Measurements from ENCODE around the gene APMAP.

Gene APMAP

DNA sequence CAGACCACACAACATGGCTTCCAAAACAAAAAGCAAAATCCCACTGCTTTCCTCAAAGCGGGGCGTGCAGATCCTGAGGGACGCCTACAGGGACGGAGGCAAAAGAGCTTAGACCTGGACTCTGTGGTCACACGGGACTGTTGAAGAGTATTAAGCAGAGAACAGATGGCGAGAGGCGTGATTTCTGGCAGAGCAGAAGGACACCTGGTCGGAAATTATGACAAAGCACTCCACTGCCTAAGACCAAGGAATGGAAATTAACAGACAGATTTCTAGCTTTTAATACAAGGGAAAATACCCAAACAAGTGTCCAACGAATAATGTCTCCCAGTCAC, 28.1 kb downstream of the APMAP start:
- no peak for ATAC-seq

DNA sequence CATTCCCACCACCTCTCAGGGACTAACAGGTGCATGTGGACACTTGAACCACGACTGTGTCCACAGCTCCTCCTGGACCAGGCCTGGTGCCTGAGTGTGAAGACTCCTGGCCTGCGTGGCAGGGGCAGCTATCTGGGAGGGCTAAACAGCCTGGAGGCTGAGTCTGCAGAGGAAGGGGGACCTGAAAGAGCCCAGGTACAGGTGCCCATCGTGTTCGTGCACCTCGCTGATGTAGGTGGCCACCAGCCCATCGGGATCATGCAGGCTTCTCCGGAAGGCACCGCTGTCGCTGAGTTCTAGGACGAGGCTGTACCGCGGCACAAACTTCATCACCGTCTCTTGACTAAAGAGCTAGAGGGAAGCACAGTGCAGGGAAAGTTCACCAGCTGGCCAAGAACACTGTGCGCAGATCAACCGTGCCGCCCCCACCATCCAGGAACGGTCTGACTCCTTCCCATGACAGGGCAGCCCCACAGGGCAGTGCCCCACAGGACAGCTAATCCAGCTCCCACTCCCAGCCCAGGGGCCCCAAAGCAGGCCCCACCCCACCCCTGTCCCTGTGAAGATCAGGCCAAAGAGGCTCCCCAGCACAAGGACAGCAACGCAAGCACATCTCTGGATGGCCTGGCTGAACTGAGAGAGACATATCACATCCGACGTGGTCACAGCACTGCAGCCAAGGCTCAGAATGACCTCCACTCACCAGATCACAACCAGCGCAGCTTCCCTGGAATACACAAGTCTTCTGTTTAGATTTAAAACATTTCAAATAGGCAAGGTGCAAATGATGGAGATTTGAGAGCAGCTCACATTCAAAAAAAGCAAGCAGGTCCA, 28.7 kb downstream of the APMAP start:
- ATAC-seq: no peak

DNA sequence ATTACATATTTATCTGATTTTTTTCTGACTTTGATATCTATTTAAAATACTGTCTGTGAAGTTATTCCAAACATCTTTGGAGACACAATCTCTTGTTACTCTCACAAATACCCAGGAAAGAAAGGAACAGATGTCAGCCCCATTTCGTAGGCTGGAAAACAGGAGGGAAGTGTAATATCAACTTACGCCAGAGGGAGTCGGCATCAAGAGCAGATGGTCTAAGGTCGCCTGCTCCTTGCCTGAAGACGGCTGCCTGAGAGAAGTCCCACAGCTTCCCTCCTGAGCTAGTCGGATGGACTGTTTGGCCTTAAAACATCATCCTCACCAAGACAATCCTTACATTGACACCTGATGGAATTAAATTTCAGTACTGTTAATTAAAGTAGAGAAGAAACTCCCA, 30.0 kb downstream of the APMAP start:
- ATAC-seq: no peak

DNA sequence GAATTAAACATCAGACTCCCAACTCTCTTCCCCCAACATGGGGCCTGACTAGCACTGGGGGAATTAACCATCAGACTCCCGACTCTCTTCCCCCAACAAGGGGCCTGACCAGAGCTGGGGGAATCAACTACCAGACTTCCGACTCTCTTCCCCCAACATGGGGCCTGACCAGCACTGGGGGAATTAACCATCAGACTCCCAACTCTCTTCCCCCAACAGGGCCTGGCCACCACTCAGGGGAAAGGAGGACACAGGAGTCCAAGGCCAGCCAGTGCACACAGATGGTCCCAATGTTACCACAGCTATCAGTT, 30.4 kb downstream of the APMAP start:
- ATAC-seq: no peak

DNA sequence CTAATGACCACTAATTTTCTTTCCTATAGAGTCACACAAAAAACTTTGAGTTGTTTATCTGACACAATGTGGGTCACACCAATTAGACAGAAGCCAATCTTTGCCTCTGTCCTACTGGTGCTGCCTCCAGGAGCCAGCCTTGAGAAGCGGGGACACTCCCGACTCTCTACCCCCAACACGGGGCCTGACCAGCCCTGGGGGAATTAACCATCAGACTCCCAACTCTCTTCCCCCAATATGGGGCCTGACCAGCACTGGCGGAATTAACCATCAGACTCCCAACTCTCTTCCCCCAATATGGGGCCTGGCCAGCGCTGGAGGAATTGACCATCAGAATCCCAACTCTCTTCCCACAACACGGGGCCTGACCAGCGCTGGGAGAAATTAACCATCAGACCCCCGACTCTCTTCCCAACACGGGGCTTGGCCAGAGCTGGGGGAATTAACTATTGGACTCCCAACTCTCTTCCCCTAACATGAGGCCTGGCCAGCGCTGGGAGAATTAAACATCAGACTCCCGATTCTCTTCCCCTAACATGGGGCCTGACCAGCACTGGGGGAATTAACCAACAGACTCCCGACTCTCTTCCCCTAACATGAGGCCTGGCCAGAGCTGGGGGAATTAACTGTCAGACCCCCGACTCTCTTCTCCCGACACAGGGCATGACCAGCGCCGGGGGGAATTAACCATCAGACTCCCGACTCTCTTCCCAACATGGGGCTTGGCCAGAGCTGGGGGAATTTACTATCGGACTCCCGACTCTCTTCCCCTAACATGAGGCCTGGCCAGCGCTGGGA, 31.0 kb downstream of the APMAP start:
- no peak for ATAC-seq

DNA sequence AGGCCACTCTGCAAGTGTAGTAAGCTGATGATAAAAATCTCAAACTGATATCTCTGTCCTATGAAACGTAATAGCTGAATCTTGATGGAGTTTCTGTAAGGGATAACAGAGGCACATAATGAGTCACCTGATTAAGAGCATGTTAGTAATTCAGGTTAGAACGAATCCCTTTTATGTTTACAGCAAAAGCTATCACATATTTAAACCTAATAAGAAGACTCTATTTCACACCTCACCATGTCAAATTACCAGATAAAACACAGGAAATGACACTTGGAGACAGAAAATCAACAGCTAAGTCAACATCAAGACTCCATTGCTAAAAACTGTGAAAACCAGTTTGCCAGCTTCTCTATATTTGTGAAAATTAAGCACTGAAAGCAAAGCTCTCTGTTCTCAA, 31.7 kb downstream of the APMAP start:
- peak; percentile 47 to 76 for ATAC-seq

DNA sequence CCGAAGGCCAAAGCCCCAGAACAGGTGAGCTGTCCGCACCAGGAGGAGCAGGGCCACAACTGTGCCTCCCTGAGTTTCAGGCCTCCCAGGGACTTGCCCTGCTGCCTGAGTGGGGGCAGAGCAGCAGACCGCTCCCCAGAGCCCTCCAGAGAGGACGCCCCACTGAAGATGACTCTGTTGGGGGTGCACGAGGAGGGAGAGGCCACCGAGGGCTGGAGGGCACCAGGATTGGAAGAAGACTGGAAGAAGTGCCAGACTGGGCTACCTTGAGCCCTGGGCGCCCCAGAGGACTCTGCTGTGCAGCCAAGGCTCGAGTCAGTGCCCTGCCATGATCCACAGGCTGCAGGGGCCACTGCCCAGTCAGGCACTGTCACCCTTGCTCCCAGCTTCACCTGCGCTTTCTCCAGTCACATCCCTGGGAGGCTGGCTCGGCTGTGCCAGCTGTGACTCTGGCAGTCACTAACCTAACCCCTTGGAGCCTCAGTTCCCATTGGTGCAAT, 32.2 kb downstream of the APMAP start:
- no peak for ATAC-seq

DNA sequence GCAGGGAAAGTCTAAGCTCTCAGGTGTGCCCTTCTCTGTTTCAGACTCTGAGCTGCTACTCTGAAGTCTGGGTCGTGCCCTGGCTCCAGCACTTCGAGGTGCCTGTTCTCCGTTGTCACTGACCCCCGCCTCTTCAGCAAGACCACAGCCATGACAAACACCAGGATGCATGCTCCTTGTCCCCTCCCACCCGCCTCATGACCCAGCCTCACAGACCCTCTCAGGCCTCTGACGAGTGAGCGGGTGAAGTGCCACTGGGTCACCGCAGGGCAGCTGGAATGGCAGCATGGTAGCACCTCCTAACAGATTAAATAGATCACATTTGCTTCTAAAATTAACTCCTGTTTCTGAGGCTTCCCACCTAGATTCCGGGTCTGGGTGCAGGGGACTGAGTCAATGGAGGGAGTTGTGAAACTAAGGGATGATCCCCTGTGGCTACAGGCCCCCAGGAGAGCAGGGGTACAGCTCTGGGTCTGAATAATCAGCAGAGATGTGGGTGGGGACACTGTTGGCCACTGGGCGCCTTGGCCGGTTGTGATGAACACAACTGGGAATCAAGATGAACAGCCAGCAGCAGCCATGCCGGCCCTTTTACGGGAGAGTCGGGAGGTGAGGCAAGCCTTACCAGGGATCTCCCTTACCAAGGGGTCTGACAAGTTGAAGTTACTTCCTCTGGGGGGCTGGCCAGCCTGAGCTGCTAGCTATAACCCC, 32.8 kb downstream of the APMAP start:
- no peak for ATAC-seq

DNA sequence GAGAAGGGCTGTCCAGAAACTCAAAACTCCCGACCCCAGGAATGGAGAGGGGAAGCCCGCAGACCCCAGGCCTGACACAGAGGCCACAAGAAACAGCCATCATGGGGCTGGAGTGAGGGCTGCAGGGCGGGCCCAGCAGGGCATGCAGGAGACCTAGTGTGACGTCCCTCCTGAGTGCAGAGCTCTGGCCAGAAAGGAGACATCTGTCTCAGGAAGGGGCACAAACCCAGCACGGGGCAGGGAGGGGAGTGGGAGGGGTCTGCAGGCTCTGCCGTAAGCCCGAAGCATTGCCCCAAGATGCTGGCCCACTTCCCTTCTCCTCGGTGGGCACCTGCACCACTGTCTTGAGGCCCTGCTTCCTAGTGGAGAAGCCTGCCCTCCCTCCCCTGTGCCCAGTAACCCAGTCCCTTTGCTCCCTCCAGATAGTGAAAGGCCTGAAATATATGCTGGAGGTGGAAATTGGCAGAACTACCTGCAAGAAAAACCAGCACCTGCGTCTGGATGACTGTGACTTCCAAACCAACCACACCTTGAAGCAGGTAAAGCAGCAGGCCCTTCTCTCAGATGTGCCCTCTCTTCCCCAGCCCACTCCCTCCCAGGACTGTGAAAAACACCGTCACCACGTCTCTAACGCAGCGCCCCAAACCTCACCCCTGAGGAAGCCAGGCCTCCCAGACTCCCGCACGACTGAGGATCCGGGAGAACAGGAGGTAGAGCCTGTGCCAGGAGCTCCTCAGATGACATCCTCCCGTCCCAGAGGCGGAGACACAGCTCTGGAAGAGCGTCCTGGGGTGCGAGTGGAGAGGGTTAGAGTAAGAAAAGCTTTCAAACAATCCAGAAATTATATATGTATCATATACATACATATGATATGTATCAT, 33.8 kb downstream of the APMAP start:
- no peak for ATAC-seq

DNA sequence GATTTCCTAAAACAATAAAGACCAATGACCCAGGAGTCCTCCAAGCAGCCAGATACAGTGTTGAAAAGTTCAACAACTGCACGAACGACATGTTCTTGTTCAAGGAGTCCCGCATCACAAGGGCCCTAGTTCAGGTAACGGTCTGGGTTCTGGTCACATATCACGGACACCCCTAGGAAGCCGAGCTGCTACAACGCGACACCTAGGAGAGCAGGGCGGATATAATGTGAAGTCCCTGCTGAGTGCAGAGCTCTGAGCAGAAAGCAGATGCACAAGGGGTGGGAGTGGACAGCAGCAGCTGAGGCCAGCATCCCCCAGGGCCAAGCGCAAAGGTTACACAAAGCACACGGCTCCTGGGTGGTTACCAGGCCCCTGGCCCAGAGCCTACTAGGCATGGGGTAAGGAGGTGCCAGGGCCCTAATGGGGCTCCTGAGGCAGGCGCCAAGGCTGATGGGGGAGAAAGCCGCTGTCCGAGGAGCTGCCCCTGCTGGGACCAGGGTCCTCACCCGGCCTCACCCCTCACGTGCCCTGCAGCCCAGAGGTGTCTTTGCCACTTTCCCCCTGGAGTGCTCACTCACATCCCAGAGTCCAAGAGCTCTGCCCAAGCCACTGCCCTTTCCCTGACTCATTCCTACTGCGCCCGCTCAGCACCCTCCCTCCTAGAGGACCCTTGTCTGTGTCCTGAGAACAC, 35.1 kb downstream of the APMAP start:
- no peak for ATAC-seq

DNA sequence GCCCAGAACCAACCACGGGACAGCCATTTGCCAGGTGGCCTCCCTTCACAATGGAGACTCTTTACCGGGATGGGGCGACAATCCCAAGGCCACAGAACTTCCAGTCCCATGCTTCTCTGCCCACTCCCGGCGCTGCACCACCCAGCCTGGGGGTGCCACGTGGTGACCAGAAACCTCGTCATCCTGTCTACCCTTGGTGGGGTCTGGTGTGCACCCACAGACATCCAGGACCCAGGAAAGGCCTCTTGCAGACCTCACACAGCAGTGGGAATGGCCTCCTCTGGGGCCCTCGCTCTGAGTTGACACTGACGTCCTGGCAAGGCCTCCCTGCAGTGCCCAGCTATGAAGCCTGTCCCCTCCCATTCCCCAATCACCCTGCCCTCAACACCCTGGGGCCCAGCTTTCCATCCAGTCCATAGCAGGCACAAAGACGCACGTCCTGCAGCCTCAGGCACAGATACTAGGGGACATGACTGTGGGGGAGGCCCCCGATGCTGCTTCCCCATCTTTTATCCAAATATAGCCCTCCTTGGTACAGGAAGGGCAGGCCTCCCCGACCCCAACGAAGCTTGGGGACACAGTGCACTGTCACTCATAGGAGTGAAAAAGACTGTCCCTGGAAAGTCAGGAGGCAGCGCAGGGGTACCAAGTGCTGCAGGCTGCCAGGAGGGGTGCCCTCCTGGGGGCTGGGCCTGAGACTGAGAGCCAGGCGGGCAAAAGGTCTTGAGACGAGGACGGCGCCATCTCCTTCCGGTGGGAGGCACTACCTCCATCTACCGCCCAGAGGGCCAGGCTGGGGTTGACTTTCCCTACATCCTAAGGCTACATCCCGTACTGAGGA, 36.3 kb downstream of the APMAP start:
- no peak for ATAC-seq

DNA sequence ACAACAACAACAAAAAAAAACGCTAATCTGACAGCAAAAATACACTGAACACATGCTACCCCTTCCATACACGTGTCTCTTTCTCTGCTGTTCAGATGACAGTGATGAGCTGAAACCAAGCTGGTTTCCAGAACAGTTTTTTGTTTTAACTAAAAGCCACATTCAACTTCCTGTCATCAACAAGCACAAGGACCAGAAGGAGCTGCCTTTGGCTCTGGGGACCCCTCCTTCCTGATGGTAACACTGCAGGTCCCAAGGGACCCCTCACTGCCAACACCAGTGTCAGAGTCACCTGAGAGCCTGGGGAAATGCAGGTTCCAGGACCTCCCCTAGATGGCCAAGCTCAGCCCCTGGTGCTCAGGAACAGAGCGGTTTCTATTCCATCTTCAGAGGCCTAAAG, 37.5 kb downstream of the APMAP start:
- ATAC-seq: peak in 1 of 2 donors; percentile 31

DNA sequence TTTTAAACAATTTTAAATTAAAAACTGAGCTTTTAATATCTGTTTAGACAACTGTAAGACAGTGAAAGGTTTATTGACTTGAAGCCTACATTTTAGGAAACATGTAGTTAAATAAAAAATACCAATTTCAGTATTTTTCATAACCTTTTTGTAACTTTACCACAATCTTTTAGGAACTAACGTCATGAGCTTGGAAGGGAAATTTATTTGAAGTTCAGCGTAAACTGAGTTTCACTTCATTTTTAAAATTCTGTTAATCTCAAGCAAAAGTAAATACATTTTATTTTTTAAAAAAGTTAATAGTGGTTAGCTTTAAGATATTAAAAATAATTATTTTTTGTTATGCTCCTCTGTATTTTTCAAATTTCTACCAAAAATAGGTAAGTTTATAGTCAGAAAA, 38.0 kb downstream of the APMAP start:
- ATAC-seq: no peak

DNA sequence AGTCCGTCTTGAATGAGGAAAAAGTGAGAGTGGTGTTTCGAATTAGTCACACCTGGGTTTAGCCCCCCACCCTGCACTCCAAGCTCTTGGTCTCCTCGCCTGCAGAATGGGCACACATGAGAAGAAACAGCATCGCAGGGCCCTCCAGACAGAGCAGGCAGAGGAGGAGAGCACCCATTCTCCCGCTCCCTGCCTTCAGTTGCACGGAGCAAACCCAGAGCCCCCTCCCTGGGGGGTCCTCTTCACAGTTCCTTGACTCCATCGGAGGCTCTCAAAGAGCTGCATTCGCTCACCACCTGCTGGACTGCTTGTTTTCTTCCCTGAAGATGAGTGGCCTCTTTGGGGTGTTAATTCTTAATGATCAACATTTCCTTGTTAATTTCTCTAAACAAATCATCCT, 38.4 kb downstream of the APMAP start:
- no peak for ATAC-seq

DNA sequence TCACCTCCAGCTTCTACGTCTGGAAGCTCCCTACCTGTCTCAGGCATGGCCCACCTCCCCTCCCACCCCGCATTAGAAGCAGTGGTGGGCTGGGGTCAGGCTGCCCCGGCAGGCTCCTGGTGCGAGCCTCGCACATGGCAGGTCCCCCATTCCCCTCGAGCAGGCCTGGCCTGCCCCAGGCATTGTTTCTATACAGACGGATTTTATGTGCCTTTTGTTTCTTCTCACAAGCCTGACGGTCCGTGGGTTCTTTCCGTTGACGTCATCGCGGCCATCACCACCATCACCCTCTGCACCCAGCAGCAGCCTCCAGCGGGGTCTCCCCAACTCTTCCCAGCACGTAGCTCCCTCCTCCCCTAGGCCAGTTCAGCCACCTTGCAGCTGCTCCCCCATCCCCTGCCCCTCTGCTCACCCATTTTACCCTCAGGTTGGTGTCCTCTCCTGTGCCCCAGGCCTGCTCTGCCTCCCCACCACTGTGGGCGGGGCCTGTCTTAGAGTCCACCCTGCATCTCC, 38.9 kb downstream of the APMAP start:
- no peak for ATAC-seq

DNA sequence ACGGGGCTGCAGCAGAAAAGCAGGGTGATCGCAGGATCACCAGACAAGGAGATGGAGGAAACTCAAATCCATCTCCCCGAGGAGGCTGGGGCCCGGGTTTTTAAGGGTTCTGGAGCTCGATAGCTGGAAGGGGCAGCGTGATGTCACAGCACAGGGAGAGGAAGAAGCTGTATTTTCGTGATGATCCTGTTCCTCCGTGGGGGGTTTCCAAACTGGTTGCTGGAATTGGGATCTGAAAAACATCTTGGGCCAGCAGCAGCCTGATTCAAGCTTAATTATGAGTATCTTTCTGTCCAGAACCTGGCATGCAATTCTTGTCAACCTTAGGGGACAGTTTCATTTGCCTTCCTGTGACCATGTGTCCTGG, 39.4 kb downstream of the APMAP start:
- no peak for ATAC-seq

DNA sequence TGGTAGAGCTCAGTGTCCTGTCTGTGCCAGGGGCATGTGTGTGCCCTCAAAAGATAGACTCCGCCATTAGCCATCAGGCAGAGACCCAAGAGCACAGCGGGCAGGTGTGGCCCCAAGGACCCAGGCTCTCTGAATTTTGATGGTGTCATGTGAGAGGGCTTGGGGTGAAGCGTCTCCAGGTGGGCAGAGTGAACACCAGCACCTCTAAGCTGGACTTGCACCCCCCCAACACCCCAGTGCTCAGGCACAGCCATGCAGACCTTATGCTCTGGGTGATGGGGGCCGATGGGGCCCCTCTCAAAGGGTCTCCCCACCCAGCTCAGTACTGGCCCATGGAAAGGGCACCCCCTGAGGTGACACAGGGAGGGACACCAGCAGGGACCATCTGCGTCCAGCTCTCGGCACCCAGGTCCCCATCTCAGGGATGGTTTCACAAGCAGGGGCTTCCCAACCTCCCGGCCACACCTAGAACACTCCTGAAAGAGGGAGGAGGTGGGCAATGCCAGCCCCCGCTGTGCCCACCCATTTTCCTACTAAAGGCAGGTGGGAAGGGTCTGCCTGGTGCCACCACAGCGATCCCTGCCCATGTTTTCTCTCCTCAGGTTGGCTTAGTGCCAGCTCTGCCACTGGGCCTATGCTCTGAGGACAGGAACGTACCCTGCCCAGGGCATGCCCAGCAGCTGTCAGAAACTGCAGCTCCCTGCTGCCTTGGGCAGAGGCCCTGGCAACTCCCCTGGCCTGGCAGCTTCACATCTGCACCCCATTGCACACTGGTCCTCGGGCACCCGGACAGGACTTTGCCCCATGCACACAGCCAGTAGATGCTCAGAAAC, 40.0 kb downstream of the APMAP start:
- no peak for ATAC-seq

DNA sequence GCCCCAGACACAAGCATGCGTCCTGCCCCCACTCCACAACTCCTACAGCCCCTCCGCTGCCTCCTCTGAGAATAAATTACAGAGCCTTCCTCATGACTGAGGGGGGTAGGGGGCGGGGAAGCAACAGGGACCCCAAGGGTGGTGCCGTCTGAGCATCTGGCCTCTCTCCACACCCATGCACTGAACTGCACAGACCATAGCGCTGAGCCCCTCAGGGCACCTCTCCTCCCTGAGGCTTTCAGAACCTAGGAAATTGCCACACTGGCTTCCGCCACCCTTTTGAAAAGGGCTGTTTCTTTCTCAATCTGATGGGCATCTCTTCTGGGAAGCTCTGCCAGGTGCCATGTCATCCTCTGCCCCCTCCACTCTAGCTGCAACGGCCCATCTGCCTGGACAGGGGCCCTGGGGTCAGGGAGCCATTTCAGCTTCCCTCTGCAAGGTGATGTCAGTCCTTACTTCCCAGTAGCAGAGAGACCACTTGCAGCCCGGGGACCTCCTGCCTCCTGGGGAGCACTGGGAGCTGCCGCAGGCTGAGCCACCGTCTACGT, 40.9 kb downstream of the APMAP start:
- no peak for ATAC-seq

DNA sequence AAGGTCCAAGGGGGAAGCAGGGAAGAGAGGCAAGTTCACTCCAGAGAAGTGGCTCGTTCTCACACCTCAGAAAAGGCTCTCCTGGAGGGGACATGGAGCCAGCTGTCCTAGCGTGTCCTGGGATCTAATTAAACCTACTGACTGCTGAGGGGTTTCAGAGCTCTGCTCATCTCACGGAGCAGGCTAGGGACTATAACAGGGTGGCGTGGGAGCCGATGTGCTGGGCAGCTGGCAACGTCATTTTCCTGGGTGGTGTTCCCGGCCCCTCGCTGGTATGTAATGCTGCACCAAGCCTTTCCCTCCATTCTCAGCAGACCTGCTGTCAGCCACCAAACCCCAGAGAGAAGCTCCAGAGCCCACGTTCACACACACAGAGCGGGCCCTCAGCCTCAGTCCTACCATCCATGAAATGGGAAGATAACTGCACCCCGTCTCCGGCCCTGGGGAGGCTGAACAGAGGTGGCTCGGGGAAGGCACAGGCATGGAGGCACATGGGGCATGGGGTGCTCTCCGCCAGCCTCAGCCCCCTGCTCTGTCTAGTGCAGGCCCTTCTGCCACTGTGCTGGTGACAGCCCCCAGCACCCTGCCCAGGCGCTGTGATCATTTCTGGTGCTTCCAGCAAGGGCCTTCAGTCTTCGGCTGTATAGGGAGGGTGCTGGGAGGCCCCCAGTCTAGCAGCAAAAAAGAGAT, 41.6 kb downstream of the APMAP start:
- no peak for ATAC-seq
